ENCODE measurements around the gene PRDM15.
"Not testable (repeated sequence)": the region's sequence is repeated elsewhere in the genome, so short reads cannot be mapped to it uniquely, and the experiment has no call there.

PRDM15 gene

GRCh38 chr21:41796476-41797080, 82.6 kb downstream of the PRDM15 start:
- no peak overlapping the region for H3K4me3 ChIP-seq (ENCODE audit: low read depth, low read length)
- TF ChIP-seq CTCF (IDR thresholded peaks at IDR 0.05; ENCODE audit: borderline replicate concordance, insufficient read depth, low read depth, low read length) = no peak

- no peak overlapping the region for H3K4me3 ChIP-seq (ENCODE audit: low read depth, low read length)
- TF ChIP-seq CTCF (IDR thresholded peaks at IDR 0.05; ENCODE audit: borderline replicate concordance, insufficient read depth, low read depth, low read length) = no peak
Measured at GRCh38 chr21:41795726-41796125, 83.4 kb downstream of the PRDM15 start.

- TF ChIP-seq CTCF (IDR thresholded peaks at IDR 0.05; ENCODE audit: borderline replicate concordance, insufficient read depth, low read depth, low read length) = no peak
- H3K4me3 ChIP-seq (ENCODE audit: low read depth, low read length) = no peak overlapping the region
Measured at GRCh38 chr21:41794600-41794999, 84.5 kb downstream of the PRDM15 start.

GRCh38 chr21:41792711-41793110, 86.4 kb downstream of the PRDM15 start:
- TF ChIP-seq CTCF (IDR thresholded peaks at IDR 0.05; ENCODE audit: borderline replicate concordance, insufficient read depth, low read depth, low read length) = no peak
- no peak overlapping the region for H3K4me3 ChIP-seq (ENCODE audit: low read depth, low read length)

- no peak for TF ChIP-seq CTCF (IDR thresholded peaks at IDR 0.05; ENCODE audit: borderline replicate concordance, insufficient read depth, low read depth, low read length)
- no peak overlapping the region for H3K4me3 ChIP-seq (ENCODE audit: low read depth, low read length)
Measured at GRCh38 chr21:41786509-41786987, 92.6 kb downstream of the PRDM15 start.

GRCh38 chr21:41785262-41785661, 93.9 kb downstream of the PRDM15 start:
- not testable (repeated sequence) for H3K4me3 ChIP-seq (ENCODE audit: low read depth, low read length)

- H3K4me3 ChIP-seq (ENCODE audit: low read depth, low read length) = no peak overlapping the region
- no peak for TF ChIP-seq CTCF (IDR thresholded peaks at IDR 0.05; ENCODE audit: borderline replicate concordance, insufficient read depth, low read depth, low read length)
Measured at GRCh38 chr21:41784456-41785102, 94.6 kb downstream of the PRDM15 start.
